ENCODE results near the gene CYP19A1.

The CYP19A1 gene

DNA sequence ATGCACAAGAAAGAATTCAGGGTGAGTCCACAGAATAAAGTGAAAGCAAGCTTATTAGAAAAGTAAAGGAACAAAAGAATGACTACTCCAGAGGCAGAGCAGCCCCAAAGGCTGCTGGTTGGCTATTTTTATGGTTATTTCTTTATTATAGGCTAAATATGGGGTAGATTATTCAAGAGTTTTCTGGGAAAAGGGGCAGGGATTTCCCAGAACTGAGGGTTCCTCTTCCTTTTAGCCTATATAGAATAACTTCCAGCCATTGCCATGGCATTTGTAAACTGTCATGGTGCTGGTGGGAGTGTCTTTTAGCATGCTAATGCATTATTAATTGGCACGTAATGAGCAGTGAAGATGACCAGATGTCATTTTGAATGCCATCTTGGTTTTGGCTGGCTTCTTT, 16.7 kb upstream of the CYP19A1 start:
- TF ChIP-seq TCF12 (IDR thresholded peaks at IDR 0.05; ENCODE audit: low read depth) = no peak

GRCh38 chr15:51353976-51354375, 15.6 kb upstream of the CYP19A1 start:
- TF ChIP-seq EP300 (IDR thresholded peaks at IDR 0.05; ENCODE audit: borderline replicate concordance) (no peak), YY1 (IDR thresholded peaks at IDR 0.05; ENCODE audit: low read depth) (no peak), EGR1 (IDR thresholded peaks at IDR 0.05) (no peak), TEAD4 (IDR thresholded peaks at IDR 0.05) (no peak), CREB1 (IDR thresholded peaks at IDR 0.05; ENCODE audit: low read depth) (no peak), ZBTB7A (IDR thresholded peaks at IDR 0.05; ENCODE audit: low read depth) (no peak), RAD21 (IDR thresholded peaks at IDR 0.05; ENCODE audit: low read depth) (no peak), TCF12 (IDR thresholded peaks at IDR 0.05; ENCODE audit: low read depth) (no peak), CEBPB (IDR thresholded peaks at IDR 0.05) (no peak), TAF1 (IDR thresholded peaks at IDR 0.05; ENCODE audit: low read depth) (no peak), NFIC (IDR thresholded peaks at IDR 0.05) (no peak), FOXM1 (IDR thresholded peaks at IDR 0.05; ENCODE audit: borderline replicate concordance, low read depth) (no peak), MAX (IDR thresholded peaks at IDR 0.05) (no peak), USF1 (IDR thresholded peaks at IDR 0.05) (no peak)
- TF ChIP-seq, protein P1, sequence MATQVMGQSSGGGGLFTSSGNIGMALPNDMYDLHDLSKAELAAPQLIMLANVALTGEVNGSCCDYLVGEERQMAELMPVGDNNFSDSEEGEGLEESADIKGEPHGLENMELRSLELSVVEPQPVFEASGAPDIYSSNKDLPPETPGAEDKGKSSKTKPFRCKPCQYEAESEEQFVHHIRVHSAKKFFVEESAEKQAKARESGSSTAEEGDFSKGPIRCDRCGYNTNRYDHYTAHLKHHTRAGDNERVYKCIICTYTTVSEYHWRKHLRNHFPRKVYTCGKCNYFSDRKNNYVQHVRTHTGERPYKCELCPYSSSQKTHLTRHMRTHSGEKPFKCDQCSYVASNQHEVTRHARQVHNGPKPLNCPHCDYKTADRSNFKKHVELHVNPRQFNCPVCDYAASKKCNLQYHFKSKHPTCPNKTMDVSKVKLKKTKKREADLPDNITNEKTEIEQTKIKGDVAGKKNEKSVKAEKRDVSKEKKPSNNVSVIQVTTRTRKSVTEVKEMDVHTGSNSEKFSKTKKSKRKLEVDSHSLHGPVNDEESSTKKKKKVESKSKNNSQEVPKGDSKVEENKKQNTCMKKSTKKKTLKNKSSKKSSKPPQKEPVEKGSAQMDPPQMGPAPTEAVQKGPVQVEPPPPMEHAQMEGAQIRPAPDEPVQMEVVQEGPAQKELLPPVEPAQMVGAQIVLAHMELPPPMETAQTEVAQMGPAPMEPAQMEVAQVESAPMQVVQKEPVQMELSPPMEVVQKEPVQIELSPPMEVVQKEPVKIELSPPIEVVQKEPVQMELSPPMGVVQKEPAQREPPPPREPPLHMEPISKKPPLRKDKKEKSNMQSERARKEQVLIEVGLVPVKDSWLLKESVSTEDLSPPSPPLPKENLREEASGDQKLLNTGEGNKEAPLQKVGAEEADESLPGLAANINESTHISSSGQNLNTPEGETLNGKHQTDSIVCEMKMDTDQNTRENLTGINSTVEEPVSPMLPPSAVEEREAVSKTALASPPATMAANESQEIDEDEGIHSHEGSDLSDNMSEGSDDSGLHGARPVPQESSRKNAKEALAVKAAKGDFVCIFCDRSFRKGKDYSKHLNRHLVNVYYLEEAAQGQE (IDR thresholded peaks at IDR 0.05; ENCODE audit: low read depth) = no peak

DNA sequence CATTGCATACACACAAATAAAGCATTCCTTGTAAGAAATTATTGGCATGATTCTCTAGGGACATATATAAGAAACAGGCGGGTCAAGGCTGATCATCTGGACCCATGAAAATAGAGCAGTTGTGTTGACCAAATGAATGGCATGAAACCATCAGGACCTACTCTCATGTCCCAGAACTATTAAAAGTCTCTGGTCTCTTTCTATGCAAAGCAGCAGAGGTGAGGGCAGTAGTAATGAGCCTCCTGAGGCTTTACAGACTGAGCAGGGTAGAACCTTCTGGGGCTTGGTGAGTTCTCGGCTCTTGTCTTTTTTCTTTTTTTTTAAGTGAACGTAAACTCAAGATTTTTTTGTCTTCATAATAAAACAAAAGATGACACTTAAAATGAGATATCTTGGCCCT, 12.3 kb upstream of the CYP19A1 start:
- TF ChIP-seq TCF12 (IDR thresholded peaks at IDR 0.05; ENCODE audit: low read depth) (no peak), TEAD4 (IDR thresholded peaks at IDR 0.05) (no peak), ZBTB7A (IDR thresholded peaks at IDR 0.05; ENCODE audit: low read depth) (no peak), TAF1 (IDR thresholded peaks at IDR 0.05; ENCODE audit: low read depth) (no peak), CREB1 (IDR thresholded peaks at IDR 0.05; ENCODE audit: low read depth) (no peak)

GRCh38 chr15:51349156-51349844, 10.9 kb upstream of the CYP19A1 start:
- TF ChIP-seq NFIC (IDR thresholded peaks at IDR 0.05) (no peak), EP300 (IDR thresholded peaks at IDR 0.05; ENCODE audit: borderline replicate concordance) (no peak), USF1 (IDR thresholded peaks at IDR 0.05) (no peak), TAF1 (IDR thresholded peaks at IDR 0.05; ENCODE audit: low read depth) (no peak), CREB1 (IDR thresholded peaks at IDR 0.05; ENCODE audit: low read depth) (no peak), FOXM1 (IDR thresholded peaks at IDR 0.05; ENCODE audit: borderline replicate concordance, low read depth) (no peak), ZBTB7A (IDR thresholded peaks at IDR 0.05; ENCODE audit: low read depth) (no peak), CEBPB (IDR thresholded peaks at IDR 0.05) (no peak), MAX (IDR thresholded peaks at IDR 0.05) (no peak), TEAD4 (IDR thresholded peaks at IDR 0.05) (no peak), RAD21 (IDR thresholded peaks at IDR 0.05; ENCODE audit: low read depth) (no peak), EGR1 (IDR thresholded peaks at IDR 0.05) (no peak), YY1 (IDR thresholded peaks at IDR 0.05; ENCODE audit: low read depth) (no peak), TCF12 (IDR thresholded peaks at IDR 0.05; ENCODE audit: low read depth) (no peak)
- TF ChIP-seq, protein P1 (IDR thresholded peaks at IDR 0.05; ENCODE audit: low read depth) = no peak

DNA sequence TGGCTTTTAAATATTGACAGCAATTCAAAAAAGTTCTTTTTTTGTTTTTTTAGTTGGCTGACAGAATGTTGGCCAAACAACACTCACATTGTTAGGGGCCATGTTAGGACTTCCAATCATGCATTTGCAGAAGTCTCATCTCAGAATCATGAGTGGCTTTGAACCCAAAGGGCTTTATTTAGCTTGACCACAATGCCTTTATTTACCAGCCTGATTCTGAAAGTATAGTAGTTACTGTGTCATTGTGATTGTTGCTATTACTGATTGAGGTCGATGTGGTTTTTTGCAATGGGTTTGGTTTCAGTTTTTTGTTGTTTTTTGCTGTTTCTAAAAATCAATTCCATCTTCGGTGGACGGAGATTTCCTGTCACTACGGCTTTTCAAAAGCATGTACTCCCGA, 10.3 kb upstream of the CYP19A1 start:
- no peak for TF ChIP-seq YY1 (IDR thresholded peaks at IDR 0.05; ENCODE audit: low read depth)
- no peak for TF ChIP-seq MAX (IDR thresholded peaks at IDR 0.05)
- TF ChIP-seq TCF12 (IDR thresholded peaks at IDR 0.05; ENCODE audit: low read depth) = no peak
- TF ChIP-seq ZBTB7A (IDR thresholded peaks at IDR 0.05; ENCODE audit: low read depth) = no peak
- TF ChIP-seq, protein P1 (IDR thresholded peaks at IDR 0.05; ENCODE audit: low read depth) = no peak
- no peak for TF ChIP-seq CREB1 (IDR thresholded peaks at IDR 0.05; ENCODE audit: low read depth)
- no peak for TF ChIP-seq FOXM1 (IDR thresholded peaks at IDR 0.05; ENCODE audit: borderline replicate concordance, low read depth)
- no peak for TF ChIP-seq RAD21 (IDR thresholded peaks at IDR 0.05; ENCODE audit: low read depth)
- TF ChIP-seq USF1 (IDR thresholded peaks at IDR 0.05) = no peak
- TF ChIP-seq EP300 (IDR thresholded peaks at IDR 0.05; ENCODE audit: borderline replicate concordance) = no peak
- TF ChIP-seq CEBPB (IDR thresholded peaks at IDR 0.05) = no peak
- no peak for TF ChIP-seq TEAD4 (IDR thresholded peaks at IDR 0.05)
- TF ChIP-seq TAF1 (IDR thresholded peaks at IDR 0.05; ENCODE audit: low read depth) = no peak
